Measurements from ENCODE around the gene CENATAC.
"Not testable (repeated sequence)": the region's sequence is repeated elsewhere in the genome, so short reads cannot be mapped to it uniquely, and the experiment has no call there.

The CENATAC gene

GRCh38 chr11:119026970-119027369, 29.0 kb downstream of the CENATAC start:
- no peak for DNase-seq (ENCODE audit: low read depth)

- no peak for DNase-seq (ENCODE audit: low read depth)
Observed at GRCh38 chr11:119027561-119028345, 29.8 kb downstream of the CENATAC start.

DNA sequence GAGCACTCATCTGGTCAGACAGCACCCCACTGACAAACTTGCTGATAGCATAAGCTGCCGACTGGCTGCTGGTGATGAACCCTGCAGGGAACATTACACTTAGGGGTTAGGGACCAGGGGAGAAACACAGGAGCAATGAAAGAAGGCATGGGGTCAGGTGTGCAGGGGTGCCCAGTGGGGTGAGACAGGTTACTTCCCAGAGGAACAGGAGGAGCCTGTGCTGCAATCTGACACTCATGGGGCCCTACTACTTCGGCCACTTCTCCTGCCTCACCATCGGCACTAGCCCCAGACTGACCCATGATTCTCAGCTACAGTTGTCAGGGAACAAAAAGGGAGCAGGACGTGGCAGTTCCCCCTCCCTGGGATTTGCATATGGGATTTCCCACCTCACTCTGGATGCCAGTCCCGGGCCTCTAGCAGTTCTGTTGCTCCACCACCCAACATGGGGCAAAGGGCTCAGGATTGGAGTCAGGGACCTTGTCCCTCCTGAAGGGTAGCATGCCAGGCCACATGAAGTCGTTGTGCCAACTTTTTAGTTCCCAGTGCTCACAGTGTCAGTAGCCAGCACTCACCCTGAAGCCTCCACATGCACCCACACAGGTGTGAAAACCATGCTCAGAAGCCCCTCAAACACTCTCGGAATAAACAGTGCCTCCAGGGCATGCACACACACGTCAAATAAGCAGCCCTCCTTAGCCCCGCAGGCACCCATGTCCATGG, 30.6 kb downstream of the CENATAC start:
- DNase-seq (ENCODE audit: low read depth), result no peak

DNA sequence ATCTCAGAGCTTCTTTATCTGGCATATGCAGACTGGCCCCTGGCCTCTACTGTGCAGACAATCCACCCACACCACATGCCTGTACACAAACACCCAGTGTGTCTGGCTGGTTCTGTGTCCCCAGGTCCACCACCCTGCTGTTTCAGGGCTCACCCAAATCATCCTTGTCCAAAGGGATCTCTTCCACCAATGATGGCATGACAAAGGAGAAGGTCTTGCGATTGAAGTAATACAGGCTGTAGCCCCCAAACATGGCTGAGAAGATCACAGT, 31.1 kb downstream of the CENATAC start:
- no peak for DNase-seq (ENCODE audit: low read depth)

- DNase-seq (ENCODE audit: low read depth), result no peak
Observed at GRCh38 chr11:119029340-119030028, 31.5 kb downstream of the CENATAC start.

GRCh38 chr11:119030029-119030328, 32.0 kb downstream of the CENATAC start:
- DNase-seq (ENCODE audit: low read depth), result no peak

DNA sequence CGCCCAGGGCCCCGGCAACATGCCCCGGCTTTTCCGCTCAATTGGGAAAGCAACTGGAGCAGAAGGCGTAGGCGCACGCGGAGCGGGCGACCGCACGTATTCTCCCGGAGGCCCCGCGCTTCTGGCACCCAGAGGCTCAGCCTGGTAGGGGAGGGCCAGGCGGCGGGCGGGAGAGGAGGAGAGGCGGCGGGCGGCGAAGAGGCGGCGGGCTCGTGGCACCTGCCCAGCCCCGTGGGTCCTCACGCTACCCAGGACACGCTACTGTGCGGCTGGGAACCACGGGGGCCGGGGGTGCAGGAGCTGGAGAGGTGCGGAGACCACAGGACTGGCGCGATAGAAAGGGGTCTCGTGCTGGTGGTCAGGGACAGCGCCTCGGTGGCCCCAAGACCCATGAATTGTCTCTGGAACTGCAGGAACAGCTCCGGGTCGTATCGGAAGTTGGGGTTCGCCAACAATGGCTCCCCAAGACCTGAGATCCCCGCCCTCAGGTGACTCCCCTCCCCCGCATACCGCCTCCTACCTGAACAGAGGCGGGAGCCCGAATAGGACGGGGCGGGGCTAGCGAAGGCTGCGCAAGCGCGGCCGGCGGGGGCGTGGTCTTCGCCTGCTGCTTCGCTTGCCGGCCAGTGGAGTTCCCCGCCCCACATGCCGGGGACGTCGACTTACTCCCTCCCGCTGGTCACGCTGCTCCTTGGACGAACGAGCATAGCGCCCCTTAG, 32.5 kb downstream of the CENATAC start, which contains the start of gene SLC37A4:
SLC37A4 (minus strand) TSS at position 549 of the 719 bp plus-strand sequence.
- peak; percentile 98 for DNase-seq (ENCODE audit: low read depth)

DNA sequence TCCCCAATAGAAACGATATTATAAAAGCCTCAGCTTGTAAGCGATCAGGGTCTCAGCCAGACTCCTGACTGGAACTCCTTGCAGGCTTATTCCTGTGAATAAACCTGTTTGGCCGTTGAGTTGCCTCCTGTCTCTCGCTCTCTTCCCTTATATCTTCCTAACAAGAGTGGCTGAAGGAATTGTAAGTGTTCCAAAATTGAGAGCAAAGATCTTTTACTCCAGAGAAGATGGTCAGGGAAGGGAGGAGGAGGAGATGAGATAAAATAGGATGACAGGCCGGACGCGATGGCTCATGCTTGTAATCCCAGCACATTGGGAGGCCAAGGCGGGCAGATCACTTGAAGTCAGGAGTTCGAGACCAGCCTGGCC, 34.0 kb downstream of the CENATAC start:
- DNase-seq (ENCODE audit: low read depth), result no peak

DNA sequence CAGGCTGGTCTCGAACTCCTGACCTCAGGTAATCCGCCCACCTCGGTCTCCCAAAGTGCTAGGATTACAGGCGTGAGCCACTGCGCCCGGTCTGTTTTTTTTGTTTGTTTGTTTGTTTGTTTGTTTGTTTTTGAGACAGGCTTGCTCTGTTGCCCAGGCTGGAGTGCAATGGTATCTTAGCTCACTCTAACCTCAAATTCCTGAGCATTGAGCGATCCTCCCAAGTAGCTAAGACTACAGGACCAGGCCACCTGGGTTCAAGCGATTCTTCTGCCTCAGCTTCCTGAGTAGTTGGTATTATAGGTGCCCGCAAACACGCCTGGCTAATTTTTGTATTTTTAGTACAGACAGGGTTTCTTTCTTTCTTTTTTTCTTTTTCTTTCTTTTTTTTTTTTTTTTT, 35.5 kb downstream of the CENATAC start:
- not testable (repeated sequence) for DNase-seq (ENCODE audit: low read depth)

- DNase-seq (ENCODE audit: low read depth), result no peak
Observed at GRCh38 chr11:119034813-119035212, 36.9 kb downstream of the CENATAC start.

DNA sequence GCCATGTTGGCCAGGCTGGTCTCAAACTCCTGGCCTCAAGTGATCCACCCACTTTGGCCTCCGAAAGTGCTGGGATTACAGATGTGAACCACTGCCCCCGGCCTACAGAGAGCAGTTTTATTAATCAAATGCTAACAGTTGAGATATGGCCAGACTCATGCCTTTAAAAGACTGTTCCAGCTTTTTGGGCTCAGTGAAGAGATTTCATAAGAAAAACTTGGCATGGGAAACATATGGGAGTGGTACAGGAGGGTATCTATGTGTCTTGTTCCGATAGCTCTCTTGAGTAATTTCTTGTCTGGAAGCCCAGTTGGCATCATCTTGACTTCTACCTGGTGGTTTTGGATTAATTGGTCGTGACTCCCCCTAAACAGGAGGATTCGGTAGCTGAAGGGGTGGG, 40.9 kb downstream of the CENATAC start:
- no peak for DNase-seq (ENCODE audit: low read depth)

DNA sequence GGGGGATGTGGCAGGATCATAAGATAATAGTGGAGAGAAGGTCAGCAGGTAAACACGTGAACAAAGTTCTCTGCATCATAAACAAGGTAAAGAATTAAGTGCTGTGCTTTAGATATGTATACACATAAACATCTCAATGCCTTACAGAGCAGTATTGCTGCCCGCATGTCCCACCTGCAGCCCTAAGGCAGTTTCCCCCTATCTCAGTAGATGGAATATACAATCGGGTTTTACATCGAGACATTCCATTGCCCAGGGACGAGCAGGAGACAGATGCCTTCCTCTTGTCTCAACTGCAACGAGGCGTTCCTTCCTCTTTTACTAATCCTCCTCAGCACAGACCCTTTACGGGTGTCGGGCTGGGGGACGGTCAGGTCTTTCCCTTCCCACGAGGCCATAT, 41.5 kb downstream of the CENATAC start:
- DNase-seq (ENCODE audit: low read depth), result not testable (repeated sequence)

- no peak for DNase-seq (ENCODE audit: low read depth)
Observed at GRCh38 chr11:119041821-119042514, 44.0 kb downstream of the CENATAC start.

DNA sequence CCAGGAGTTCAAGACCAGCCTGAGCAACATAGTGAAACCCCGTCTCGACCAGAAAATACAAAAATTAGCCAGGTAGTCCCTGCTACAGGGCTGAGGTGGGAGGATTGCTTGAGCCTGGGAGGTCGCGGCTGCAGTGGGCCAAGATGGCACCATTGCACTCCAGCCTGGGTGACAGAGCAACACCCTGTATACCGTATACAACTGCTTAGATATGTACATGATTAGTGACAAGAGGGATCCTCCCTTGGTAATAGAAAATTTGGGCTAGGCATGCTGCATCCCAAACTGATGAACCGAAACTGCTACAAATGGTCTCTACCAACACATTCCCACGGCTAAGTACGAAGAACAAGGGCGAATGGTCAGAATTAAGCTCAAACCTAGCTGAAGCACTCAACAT, 45.0 kb downstream of the CENATAC start:
- no peak for DNase-seq (ENCODE audit: low read depth)

- DNase-seq (ENCODE audit: low read depth), result no peak
Observed at GRCh38 chr11:119044708-119045107, 46.8 kb downstream of the CENATAC start.

- DNase-seq (ENCODE audit: low read depth), result no peak
Observed at GRCh38 chr11:119046489-119046888, 48.6 kb downstream of the CENATAC start.

- DNase-seq (ENCODE audit: low read depth), result no peak
Observed at GRCh38 chr11:119047205-119047604, 49.3 kb downstream of the CENATAC start.

GRCh38 chr11:119048644-119049043, 50.7 kb downstream of the CENATAC start:
- DNase-seq (ENCODE audit: low read depth), result no peak

GRCh38 chr11:119049081-119049480, 51.1 kb downstream of the CENATAC start:
- no peak for DNase-seq (ENCODE audit: low read depth)

DNA sequence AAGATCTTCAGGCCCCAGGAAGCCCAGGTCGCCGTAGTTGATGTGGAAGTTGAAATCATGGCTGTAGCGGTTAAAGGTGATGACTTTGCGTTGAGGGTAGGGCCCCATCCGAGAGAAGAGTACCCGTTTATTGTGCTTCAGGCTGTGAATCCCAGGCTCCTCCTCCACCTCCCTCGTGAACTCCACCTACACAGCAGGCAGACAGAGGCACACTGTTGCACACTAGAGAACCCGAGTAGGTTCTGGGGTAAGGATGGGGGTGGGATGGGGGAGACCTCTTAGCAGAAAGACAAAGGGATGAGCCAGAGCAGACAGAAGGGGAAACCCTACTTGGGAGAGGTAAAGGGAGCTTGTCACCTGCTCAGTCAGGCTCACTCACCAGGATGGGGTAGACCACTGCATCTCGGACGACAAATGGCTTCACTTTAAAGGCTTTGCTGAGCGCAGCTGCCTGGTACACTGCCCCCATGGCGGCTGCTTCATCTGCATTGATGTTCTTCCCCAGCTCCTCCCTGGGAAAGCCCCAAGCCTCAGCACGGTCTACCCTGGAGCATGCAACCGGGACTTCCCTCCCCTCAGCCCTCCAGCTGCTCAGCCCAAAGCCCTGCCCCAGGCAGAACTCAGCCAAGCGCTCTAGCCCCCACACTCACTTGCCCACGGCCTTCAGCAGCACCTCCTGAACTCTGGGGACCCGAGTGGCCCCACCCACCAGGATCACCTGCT, 53.7 kb downstream of the CENATAC start:
- DNase-seq (ENCODE audit: low read depth), result no peak

- DNase-seq (ENCODE audit: low read depth), result no peak
Observed at GRCh38 chr11:119052163-119052814, 54.4 kb downstream of the CENATAC start.

Data from iris pigment epithelial cell (primary cell).